AG20443 (cell line): Measurements from ENCODE around the gene TANC1.
A peak's percentile ranks its signal among the peaks of the same experiment; 100 is the strongest.

Experiments
- DNase-seq: peaks from one replicate; pipeline ENCODE4 v3.0.0; 2012; ENCODE audit warnings: low spot score, mixed read lengths

TANC1 gene

GRCh38 chr2:159225025-159226016 lies 256.9 kb downstream of the TANC1 start:
- no peak for DNase-seq

DNA sequence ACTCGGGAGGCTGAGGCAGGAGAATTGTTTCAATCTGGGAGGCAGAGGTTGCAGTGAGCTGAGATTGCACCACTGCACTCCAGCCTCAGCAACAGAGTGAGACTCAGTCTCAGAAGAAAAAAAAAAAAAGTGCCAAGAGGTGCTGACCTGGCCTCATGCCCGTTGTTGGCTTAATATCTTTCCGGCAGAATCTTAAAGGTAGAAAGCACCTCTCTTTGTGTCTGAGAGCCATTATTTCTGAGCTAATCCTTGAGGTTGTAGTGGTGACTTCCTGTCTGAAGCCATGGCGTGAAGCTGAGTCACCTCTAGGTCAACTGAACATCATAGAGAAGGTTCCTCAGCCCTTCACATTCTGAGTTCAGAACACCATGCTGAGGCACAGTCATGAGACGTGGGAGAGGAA lies 257.6 kb downstream of the TANC1 start:
- DNase-seq, result peak; percentile 43

DNA sequence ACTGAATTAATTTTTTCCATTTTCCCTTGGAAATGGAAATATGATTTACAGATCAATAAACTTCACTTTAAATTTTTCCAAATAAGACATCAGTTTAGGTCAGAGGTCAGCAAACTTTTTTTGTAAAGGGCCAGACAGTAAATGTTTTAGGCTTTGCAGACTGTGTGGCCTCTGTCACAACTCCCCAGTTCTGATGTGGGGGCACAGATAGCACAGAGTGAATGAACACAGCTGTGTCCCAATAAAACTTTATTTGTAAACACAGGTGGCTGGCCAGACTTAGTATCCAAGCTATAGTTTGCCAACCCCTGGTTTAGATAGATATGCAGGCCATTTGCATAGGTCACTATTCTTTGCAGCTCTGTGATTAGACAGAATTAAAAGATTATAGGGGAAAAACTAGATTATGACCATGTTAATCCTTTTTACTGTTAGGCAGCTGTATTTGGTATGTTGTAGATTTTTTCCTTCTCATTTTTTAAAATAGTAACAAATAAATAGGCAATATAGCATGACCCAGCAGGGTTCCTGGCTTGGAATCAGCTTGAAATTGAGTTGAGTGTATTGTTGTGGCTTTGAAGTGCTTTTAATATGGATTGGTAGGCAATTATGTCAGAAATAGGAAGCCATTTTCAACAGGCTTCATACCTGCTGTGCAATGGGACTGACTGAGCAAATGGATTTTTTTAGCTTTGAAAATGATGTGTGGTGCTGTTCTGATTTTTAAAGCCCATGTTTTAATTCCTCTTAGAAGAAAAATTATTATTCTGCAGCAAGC lies 258.4 kb downstream of the TANC1 start:
- no peak for DNase-seq

- DNase-seq, result no peak
These were observed 259.0 kb downstream of the TANC1 start for GRCh38 chr2:159227467-159227866.

DNA sequence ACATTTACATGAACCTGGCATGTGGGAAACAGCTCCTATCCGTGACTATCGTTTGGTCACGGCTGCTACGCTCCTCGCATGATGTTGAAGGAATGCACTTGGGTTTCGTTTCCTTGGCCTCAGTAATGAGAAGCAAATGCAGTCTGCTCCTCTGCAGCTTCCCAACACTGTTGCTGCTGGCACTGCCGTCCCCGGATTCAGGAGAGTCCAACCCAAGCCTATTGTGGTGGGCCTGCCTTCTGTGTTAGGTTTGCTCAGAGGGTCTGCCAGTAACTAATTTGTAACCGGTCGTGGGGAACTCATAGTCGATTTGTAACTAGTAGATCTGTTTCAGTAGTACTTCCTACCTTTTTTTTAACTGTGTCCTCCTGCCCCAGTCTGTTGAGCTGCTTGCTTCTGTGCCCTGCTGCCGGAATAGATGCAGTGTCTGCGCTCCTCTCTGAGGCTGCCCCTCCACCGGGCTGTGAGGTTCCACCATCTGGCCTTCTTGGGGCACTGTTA lies 259.7 kb downstream of the TANC1 start:
- DNase-seq, result peak; percentile 88

DNA sequence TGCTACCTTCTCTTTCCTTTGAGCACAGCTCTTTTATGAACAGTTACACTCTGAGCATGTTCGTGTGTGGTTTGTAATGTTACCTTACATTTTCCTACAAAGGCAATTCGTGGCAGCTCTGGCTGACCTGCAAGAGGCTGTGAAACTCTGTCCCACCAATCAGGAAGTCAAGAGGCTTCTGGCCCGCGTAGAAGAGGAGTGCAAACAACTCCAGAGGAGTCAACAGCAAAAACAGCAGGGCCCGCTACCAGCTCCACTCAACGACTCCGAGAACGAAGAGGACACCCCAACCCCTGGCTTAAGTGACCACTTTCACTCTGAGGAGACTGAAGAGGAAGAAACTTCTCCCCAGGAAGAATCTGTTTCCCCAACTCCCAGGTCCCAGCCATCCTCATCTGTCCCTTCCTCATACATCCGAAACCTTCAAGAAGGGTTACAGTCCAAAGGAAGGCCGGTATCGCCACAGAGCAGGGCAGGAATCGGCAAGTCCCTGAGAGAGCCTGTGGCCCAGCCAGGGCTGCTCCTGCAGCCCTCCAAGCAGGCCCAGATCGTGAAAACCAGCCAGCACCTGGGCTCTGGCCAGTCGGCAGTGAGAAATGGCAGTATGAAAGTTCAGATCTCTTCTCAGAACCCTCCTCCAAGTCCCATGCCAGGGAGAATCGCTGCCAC lies 261.2 kb downstream of the TANC1 start:
- no peak for DNase-seq

GRCh38 chr2:159230145-159230877 lies 261.9 kb downstream of the TANC1 start:
- DNase-seq, result no peak

- no peak for DNase-seq
These were observed 264.2 kb downstream of the TANC1 start for GRCh38 chr2:159232456-159233170.

DNA sequence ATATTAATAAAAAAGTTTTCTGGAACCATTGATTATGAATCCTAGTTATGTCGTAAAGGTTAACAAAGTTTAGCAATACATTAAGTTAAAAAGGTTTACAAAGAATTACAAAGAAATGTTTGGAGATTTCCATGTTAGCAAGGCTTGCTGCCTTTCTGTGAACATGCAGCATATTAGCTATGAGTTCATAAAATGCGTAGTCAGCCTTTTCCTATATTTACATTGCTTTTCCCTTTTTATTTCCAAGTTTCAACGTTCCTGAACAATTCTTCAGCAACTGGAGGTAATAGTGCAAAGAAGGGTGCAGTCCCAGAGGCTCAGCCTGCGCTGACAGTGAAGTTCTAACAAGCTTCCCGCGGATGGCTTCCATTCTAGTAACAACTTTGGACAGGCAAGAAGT lies 266.4 kb downstream of the TANC1 start:
- no peak for DNase-seq

DNA sequence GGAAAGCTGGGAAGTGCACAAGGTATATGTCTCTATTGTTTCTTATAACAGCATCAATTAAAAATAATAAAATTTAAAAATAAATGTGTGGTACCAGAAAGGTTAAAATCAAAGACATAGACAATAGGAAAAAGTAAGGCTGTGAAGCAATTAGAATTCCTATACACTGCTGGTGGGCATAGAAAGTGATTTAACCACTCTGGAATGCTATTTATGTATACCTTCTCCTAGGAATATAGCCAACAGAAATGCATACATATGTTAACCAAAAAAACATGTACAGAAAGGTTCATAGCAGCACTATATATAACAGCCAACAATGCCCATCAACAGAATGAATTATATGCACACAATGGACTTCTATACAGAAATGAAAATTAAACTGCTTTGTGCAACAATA lies 275.1 kb downstream of the TANC1 start:
- DNase-seq, result no peak

- no peak for DNase-seq
These were observed 278.0 kb downstream of the TANC1 start for GRCh38 chr2:159246325-159246988.

GRCh38 chr2:159249990-159250715 lies 281.7 kb downstream of the TANC1 start:
- peak; percentile 86 for DNase-seq

DNA sequence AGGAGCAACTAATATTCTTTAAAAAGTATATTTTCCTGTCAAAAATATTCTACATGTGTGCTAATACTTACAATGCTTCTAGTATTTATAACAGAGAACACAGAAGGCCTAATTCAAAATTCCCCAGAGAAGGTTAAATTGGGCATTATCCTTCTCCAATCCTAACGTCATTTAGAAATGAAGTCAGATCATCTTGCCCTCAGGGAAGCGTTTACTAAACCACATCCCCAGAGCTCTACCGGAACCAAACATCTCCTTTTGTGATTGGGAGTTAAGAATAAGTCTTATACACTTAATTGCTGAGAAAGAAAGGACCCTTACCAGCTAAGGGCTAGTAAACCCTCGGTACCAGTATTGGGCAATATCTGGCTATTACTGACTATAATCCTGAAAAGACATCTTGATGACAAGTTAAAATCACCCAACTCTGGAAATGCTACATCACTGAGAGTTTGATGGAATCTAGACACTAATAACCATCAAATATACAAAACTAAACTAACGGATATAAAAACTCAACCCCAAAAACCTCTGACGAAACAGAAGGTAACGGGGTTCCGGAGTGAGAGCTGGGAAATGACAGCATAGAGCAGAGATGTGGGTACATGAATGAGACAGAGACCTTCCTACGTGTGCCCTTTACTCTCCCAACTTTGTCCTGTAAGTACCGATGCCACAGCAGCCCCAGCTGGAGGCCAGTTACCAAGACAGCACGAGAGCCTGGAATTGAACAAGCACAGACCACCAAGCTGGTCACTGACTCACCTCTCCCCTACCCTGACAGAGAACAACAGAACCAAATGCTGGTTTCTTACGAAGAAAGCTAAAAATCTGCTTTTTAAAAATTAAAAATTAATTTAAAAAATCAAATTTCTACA lies 283.1 kb downstream of the TANC1 start:
- DNase-seq, result no peak

DNA sequence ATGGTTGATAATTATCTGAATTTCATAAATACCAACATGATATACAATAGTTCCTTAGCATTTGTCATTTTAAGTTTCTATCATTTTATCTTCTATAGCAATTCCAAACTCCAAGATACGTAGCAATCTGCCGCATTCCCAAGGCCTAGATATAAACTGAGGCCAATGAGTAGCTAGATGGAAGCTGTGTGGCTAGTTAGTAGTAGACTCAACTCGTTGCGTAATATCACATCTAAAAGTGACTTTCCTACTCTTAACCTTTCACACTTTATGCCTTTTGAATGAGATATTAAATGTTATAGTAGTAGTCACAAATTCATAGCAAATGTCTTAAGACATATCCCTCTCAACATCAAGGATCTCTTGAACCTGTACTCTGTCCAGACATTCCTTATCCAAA lies 284.5 kb downstream of the TANC1 start:
- no peak for DNase-seq

DNA sequence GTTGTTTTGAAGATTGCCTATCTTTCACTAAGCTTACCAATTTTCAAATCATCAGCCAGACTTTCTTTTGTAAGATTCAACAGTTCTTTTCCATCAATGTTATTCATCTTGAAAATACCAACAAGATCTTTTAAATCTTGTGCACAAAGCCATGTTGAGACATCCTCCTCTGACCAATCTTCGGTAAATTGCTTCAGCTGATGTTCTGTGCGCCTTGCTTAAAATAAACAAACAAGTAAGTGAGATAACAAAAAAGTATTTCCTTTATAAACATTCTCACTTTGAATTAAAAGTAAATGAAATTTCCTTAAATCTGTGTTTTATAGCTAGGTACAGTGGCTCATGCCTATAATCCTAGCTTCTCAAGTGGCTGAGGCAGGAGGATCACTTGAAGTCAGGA lies 287.7 kb downstream of the TANC1 start:
- DNase-seq, result no peak

DNA sequence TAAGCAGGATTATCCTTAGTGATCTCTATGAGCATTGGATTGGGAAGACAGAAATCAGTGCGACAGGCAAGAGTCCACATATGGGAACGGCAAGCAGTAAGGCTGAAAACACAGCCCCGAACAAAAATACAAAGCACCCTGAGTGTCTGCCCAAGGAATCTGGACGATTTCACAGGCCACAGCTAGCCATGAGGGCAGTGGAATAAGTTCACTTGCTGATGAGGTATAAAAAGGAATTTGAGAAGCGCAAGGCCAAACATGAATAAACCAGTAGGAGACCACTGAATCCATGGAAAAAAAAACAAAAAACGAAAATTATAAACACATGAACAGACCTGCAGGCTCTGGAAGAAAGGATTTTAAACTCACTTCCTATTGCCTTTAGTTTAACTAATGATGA lies 293.8 kb downstream of the TANC1 start:
- peak; percentile 52 for DNase-seq

- DNase-seq, result peak; percentile 6
These were observed 294.5 kb downstream of the TANC1 start for GRCh38 chr2:159262904-159263303.

- DNase-seq, result no peak
These were observed 296.7 kb downstream of the TANC1 start for GRCh38 chr2:159265171-159265576.

GRCh38 chr2:159266554-159266953 lies 298.1 kb downstream of the TANC1 start:
- DNase-seq, result no peak
